ENCODE measurements around the gene FAM229B.

GRCh38 chr6:112123982-112124381, 36.6 kb downstream of the FAM229B start:
- TF ChIP-seq CTCF (conservative IDR thresholded peaks at IDR 0.05) (no peak), EZH2 (IDR thresholded peaks at IDR 0.05; ENCODE audit: low read depth) (no peak)
